Stomach (tissue), 9 donors: ENCODE results near the gene RFX4. TPM values are rescaled to one million over a fixed set of nuclear protein-coding genes. Genes with fewer than 3 reads are reported as not detected.

Experiments
- DNase-seq, 2 donors: peaks; one replicate each; pipeline versions ENCODE4 v3.0.0 to v3.0.0-alpha.2; 2013 to 2019
- H3K27ac ChIP-seq, 5 donors: fragments of 200-600 bp in 4 of 5; sonication (generic) in 4 of 5; one replicate each; pipeline ENCODE4 v1.5.1; 2013 to 2019; ENCODE audit warnings: mild to moderate bottlenecking in 1 of 5, moderate library complexity in 1 of 5
- H3K27me3 ChIP-seq, 3 donors: fragments of 200-600 bp; sonication (generic); one replicate each; pipeline ENCODE4 v1.5.1; 2017 to 2019; ENCODE audit warnings: mixed run types in 1 of 3
- H3K36me3 ChIP-seq, 4 donors: fragments of 200-600 bp; sonication (generic); 1 replicate in 3 of 4; 2 replicates in 1 of 4; pipeline ENCODE4 v1.5.1; 2016 to 2019
- H3K4me1 ChIP-seq, 4 donors: fragments of 200-600 bp; sonication (generic); one replicate each; pipeline ENCODE4 v1.5.1; 2016 to 2019
- H3K4me3 ChIP-seq, 4 donors: fragments of 200-600 bp; sonication (generic) in 3 of 4; one replicate each; pipeline ENCODE4 v1.5.1; 2016 to 2019; ENCODE audit warnings: mild to moderate bottlenecking in 1 of 4
- H3K9me3 ChIP-seq, 4 donors: fragments of 200-600 bp; sonication (generic); one replicate each; pipeline ENCODE4 v1.5.1; 2016 to 2019
- CTCF ChIP-seq, 7 experiments: fragments of 450-650 bp in 4 of 7; fragments of 200-600 bp in 3 of 7; sonication (generic) in 3 of 7; IDR thresholded peaks; one replicate each; pipeline ENCODE4 v1.5.1; 2016 to 2019; ENCODE audit warnings: antibody characterized with exemption in 7 of 7, control low read depth in 2 of 7, mild to moderate bottlenecking in 1 of 7
- EP300 ChIP-seq: sonication (generic); formaldehyde crosslinking; IDR thresholded peaks from one replicate; pipeline ENCODE4 v1.6.1; 2017; ENCODE audit warnings: antibody characterized with exemption
- POLR2A ChIP-seq, 4 donors: fragments of 450-650 bp; IDR thresholded peaks; one replicate each; pipeline ENCODE4 v1.6.1; 2016; ENCODE audit warnings: antibody characterized with exemption in 4 of 4, control low read depth in 2 of 4, mild to moderate bottlenecking in 1 of 4, moderate library complexity in 1 of 4
- POLR2AphosphoS5 ChIP-seq, 3 donors: sonication (generic); formaldehyde crosslinking; IDR thresholded peaks; one replicate each; pipeline ENCODE4 v1.6.1; 2016; ENCODE audit warnings: antibody characterized with exemption in 3 of 3
- WGBS, 5 donors: extraction: QIAGEN DNeasy Blood & Tissue Kit in 3 of 5; methylation state at CpG; one replicate each; pipeline versions ENCODE4 v1.1.5 to v1.1.7; 2013 to 2018; 5-methylcytosine and 5-hydroxymethylcytosine counted together
- intact Hi-C: fragments of 100-400 bp; cut with DNase I; formaldehyde crosslinking; loops from one replicate; pipeline ENCODE4 v1.15.1; 2023; ENCODE audit warnings: low total_unique reads
- polyA plus RNA-seq, 3 donors: library from polyadenylated mRNA; stranded (reverse); fragments of 200-250 nt; gene quantifications; one replicate each; pipeline ENCODE4 v1.2.3, GENCODE V29; 2013
- total RNA-seq, 5 donors: library from RNA; depleted of rRNA; stranded (reverse); fragments of >200 nt; gene quantifications; one replicate each; pipeline versions ENCODE4 v1.1.0 to v1.2.3, GENCODE V29; 2014 to 2016
- donor health status: healthy with polysubstance abuse.
- donor health status: Bipolar disorder and iron deficiency.
- donor health status: healthy.

RFX4 gene
- total and polyA plus RNA-seq, 8 donors, result not detected

- Histone ChIP-seq H3K9me3 (no peaks in the 10 kb centered on the region), H3K4me1 (peaks cover 39 to 56% (median 47%) of the 10 kb centered on the region in 4 donors), H3K27me3 (peaks cover 37 to 85% (median 70%) of the 10 kb centered on the region in 3 donors), H3K4me3 (peak overlapping the region; percentile 16 to 45 (median 30)), H3K27ac (no peak overlapping the region), H3K36me3 (no peaks in the 10 kb centered on the region)
- intact Hi-C loops, result no loop called here
- no peak for TF ChIP-seq POLR2A (IDR thresholded peaks at IDR 0.05)
- TF ChIP-seq CTCF (IDR thresholded peaks at IDR 0.05), result no peak
- TF ChIP-seq EP300, result no peak
- no peak for TF ChIP-seq POLR2AphosphoS5 (IDR thresholded peaks at IDR 0.05)
- WGBS, 5 donors, result 6 to 11% (median 8%) methylated on average over 22 to 58 of the region's 58 CpGs
- DNase-seq, result peak in 1 of 2 donors; percentile 5
Measured at GRCh38 chr12:106580671-106581508, 1.9 kb upstream of the RFX4 start.

DNA sequence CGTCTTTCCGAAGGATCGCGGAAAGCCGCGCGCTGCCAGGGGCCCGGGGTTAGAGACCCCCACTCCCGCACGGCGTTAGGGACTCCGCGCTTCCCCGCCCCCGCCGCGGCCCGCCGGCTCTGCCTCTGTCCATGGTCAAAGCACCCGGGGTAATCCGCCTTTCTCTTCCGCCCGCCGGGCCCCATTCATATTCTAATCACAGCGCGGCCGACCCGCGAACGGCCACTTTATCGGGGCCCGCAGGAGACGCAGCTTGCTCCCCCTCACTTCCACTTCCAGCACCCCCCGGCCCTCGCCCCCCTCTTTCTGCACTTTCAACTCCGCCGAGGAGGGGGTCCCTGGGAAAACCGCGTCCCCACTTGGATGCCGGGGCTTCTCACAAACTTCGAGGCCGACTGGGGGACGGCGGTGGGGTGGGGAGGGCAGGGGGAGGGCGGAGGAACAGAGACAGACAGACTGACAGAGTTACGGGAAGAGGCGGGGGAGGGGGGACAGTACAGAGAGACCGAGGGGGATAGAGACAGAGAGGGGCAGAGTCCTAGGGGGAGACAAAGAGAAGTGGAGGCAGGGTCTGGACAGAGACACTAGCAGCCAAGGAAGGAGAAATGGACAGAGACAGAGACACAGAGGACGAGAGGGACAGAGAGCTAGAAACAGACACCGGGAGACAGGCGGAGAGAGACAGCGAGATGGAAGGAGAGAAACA is 1.1 kb upstream of the RFX4 start:
- Histone ChIP-seq H3K27ac (no peak overlapping the region), H3K36me3 (no peaks in the 10 kb centered on the region), H3K4me1 (peaks cover 42 to 64% (median 53%) of the 10 kb centered on the region in 4 donors), H3K4me3 (peak overlapping the region; percentile 16 to 45 (median 30)), H3K27me3 (peaks cover 43 to 93% (median 78%) of the 10 kb centered on the region in 3 donors), H3K9me3 (no peaks in the 10 kb centered on the region)
- intact Hi-C loops, result no loop called here
- TF ChIP-seq EP300 (no peak), POLR2A (IDR thresholded peaks at IDR 0.05) (no peak), POLR2AphosphoS5 (IDR thresholded peaks at IDR 0.05) (no peak), CTCF (IDR thresholded peaks at IDR 0.05) (no peak)
- WGBS, 5 donors, result 2 to 3% (median 2%) methylated on average over 31 to 52 of the region's 52 CpGs
- peak in 1 of 2 donors; percentile 61 for DNase-seq

- intact Hi-C loops, result no loop called here
- no peak for DNase-seq
- H3K4me3 ChIP-seq, result peak overlapping the region; percentile 33 to 51 (median 41)
- H3K9me3 ChIP-seq, result no peaks in the 10 kb centered on the region
- no peaks in the 10 kb centered on the region for H3K36me3 ChIP-seq
- 3 to 14% (median 5%) methylated on average over 10 to 16 of the region's 16 CpGs for WGBS, 5 donors
- peaks cover 48 to 99% (median 83%) of the 10 kb centered on the region in 3 donors for H3K27me3 ChIP-seq
- no peak overlapping the region for H3K27ac ChIP-seq
- H3K4me1 ChIP-seq, result peaks cover 42 to 70% (median 58%) of the 10 kb centered on the region in 4 donors
- TF ChIP-seq CTCF (IDR thresholded peaks at IDR 0.05) (no peak), POLR2AphosphoS5 (IDR thresholded peaks at IDR 0.05) (no peak), EP300 (no peak)
Measured at GRCh38 chr12:106582249-106582591, 584 bp upstream of the RFX4 start.

GRCh38 chr12:106583242-106584103 is 669 bp downstream of the RFX4 start:
- peak in 1 of 2 donors; percentile 42 for DNase-seq
- Histone ChIP-seq H3K27me3 (peaks cover 48 to 100% (median 96%) of the 10 kb centered on the region in 3 donors), H3K9me3 (no peaks in the 10 kb centered on the region), H3K36me3 (no peaks in the 10 kb centered on the region), H3K4me3 (peak overlapping the region; percentile 33 to 51 (median 41)), H3K27ac (no peak overlapping the region), H3K4me1 (peaks cover 42 to 74% (median 59%) of the 10 kb centered on the region in 4 donors)
- intact Hi-C loops, result no loop called here
- 0 to 4% (median 2%) methylated on average over 18 to 60 of the region's 60 CpGs for WGBS, 5 donors
- TF ChIP-seq CTCF (IDR thresholded peaks at IDR 0.05) (no peak), POLR2AphosphoS5 (IDR thresholded peaks at IDR 0.05) (no peak), EP300 (no peak), POLR2A (IDR thresholded peaks at IDR 0.05) (no peak)
